Measurements from ENCODE around the gene ASTN2.

Gene ASTN2

GRCh38 chr9:117189121-117189520, 225.7 kb downstream of the ASTN2 start:
- Histone ChIP-seq H3K27me3 (replicated peaks; ENCODE audit: insufficient read depth, low read length) (no peaks in the 10 kb centered on the region), H3K27ac (ENCODE audit: low read length) (no peak overlapping the region), H3K9ac (ENCODE audit: low read length) (no peak overlapping the region), H3K4me1 (ENCODE audit: low read length) (no peaks in the 10 kb centered on the region), H2AFZ (ENCODE audit: low read length) (no peak overlapping the region), H3K9me2 (replicated peaks; ENCODE audit: insufficient read depth, low read length) (no peaks in the 10 kb centered on the region), H4K20me1 (ENCODE audit: insufficient read depth, low read length) (no peaks in the 10 kb centered on the region), H3K9me3 (replicated peaks; ENCODE audit: insufficient read depth, low read length) (no peaks in the 10 kb centered on the region), H3F3A (ENCODE audit: insufficient read depth, low read length) (no peaks in the 10 kb centered on the region), H3K4me2 (ENCODE audit: low read depth, low read length) (no peak overlapping the region), H3K4me3 (ENCODE audit: low read length) (no peak overlapping the region), H3K79me2 (ENCODE audit: low read length) (no peaks in the 10 kb centered on the region), H3K36me3 (replicated peaks; ENCODE audit: insufficient read depth, low read length) (no peaks in the 10 kb centered on the region)
- TF ChIP-seq CTCF (IDR thresholded peaks at IDR 0.05; ENCODE audit: low read length) = no peak
- DNase-seq = no peak

- TF ChIP-seq EZH2phosphoT487 (IDR thresholded peaks at IDR 0.05; ENCODE audit: low read length) = no peak
- TF ChIP-seq EZH2 (optimal IDR thresholded peaks at IDR 0.05; ENCODE audit: low read depth, low read length) = no peak
- no peak for TF ChIP-seq CTCF (IDR thresholded peaks at IDR 0.05; ENCODE audit: low read length)
- Histone ChIP-seq H3K9me2 (replicated peaks; ENCODE audit: insufficient read depth, low read length) (no peaks in the 10 kb centered on the region), H3K4me1 (ENCODE audit: low read length) (no peaks in the 10 kb centered on the region), H2AFZ (ENCODE audit: low read length) (no peak overlapping the region), H4K20me1 (ENCODE audit: insufficient read depth, low read length) (no peaks in the 10 kb centered on the region), H3K4me3 (ENCODE audit: low read length) (no peak overlapping the region), H3K36me3 (replicated peaks; ENCODE audit: insufficient read depth, low read length) (no peaks in the 10 kb centered on the region), H3K9ac (ENCODE audit: low read length) (no peak overlapping the region), H3K27ac (ENCODE audit: low read length) (no peak overlapping the region), H3K4me2 (ENCODE audit: low read depth, low read length) (no peak overlapping the region), H3K79me2 (ENCODE audit: low read length) (no peaks in the 10 kb centered on the region), H3K9me3 (replicated peaks; ENCODE audit: insufficient read depth, low read length) (no peaks in the 10 kb centered on the region), H3K27me3 (replicated peaks; ENCODE audit: insufficient read depth, low read length) (no peaks in the 10 kb centered on the region), H3F3A (ENCODE audit: insufficient read depth, low read length) (no peaks in the 10 kb centered on the region)
- no peak for DNase-seq
These were observed 226.5 kb downstream of the ASTN2 start for GRCh38 chr9:117188394-117188793.

GRCh38 chr9:117187498-117187897, 227.4 kb downstream of the ASTN2 start:
- Histone ChIP-seq H3K36me3 (replicated peaks; ENCODE audit: insufficient read depth, low read length) (no peaks in the 10 kb centered on the region), H4K20me1 (ENCODE audit: insufficient read depth, low read length) (no peaks in the 10 kb centered on the region), H3K9ac (ENCODE audit: low read length) (no peak overlapping the region), H3K27me3 (replicated peaks; ENCODE audit: insufficient read depth, low read length) (no peaks in the 10 kb centered on the region), H3F3A (ENCODE audit: insufficient read depth, low read length) (no peaks in the 10 kb centered on the region), H3K4me1 (ENCODE audit: low read length) (no peaks in the 10 kb centered on the region), H2AFZ (ENCODE audit: low read length) (no peak overlapping the region), H3K27ac (ENCODE audit: low read length) (no peak overlapping the region), H3K79me2 (ENCODE audit: low read length) (no peaks in the 10 kb centered on the region), H3K9me3 (replicated peaks; ENCODE audit: insufficient read depth, low read length) (no peaks in the 10 kb centered on the region), H3K4me3 (ENCODE audit: low read length) (no peak overlapping the region), H3K9me2 (replicated peaks; ENCODE audit: insufficient read depth, low read length) (no peaks in the 10 kb centered on the region), H3K4me2 (ENCODE audit: low read depth, low read length) (no peak overlapping the region)
- no peak for DNase-seq
- TF ChIP-seq CTCF (IDR thresholded peaks at IDR 0.05; ENCODE audit: low read length) (no peak), EZH2 (optimal IDR thresholded peaks at IDR 0.05; ENCODE audit: low read depth, low read length) (no peak), EZH2phosphoT487 (IDR thresholded peaks at IDR 0.05; ENCODE audit: low read length) (no peak)

All from MM.1S (cell line).